SK-N-SH treated with all-trans-retinoic acid at 6 μM for 48 hours (cell line): ENCODE data around the gene TNFRSF1B.

Source experiments
- ARNTL ChIP-seq: fragments of 450-650 bp; formaldehyde crosslinking; IDR thresholded peaks from 2 replicates; pipeline ENCODE4 v1.5.0; 2020; ENCODE audit warnings: low read depth, mild to moderate bottlenecking, moderate library complexity, borderline replicate concordance
- TCF4 ChIP-seq: fragments of 250-450 bp; sonication (Bioruptor Pico); IDR thresholded peaks from 2 replicates; pipeline ENCODE4 v1.8.0; 2021; ENCODE audit warnings: mild to moderate bottlenecking, moderate library complexity, borderline replicate concordance
- ZFP3 ChIP-seq: fragments of 250-450 bp; sonication (Bioruptor Pico); IDR thresholded peaks from 2 replicates; pipeline ENCODE4 v1.5.0; 2020; ENCODE audit warnings: mild to moderate bottlenecking, moderate library complexity
- ZFP30 ChIP-seq: fragments of 450-650 bp; formaldehyde crosslinking; IDR thresholded peaks from 2 replicates; pipeline ENCODE4 v1.5.0; 2022; ENCODE audit warnings: mild to moderate bottlenecking, moderate library complexity
- ZNF8 ChIP-seq: fragments of 450-650 bp; formaldehyde crosslinking; IDR thresholded peaks from 2 replicates; pipeline ENCODE4 v1.5.0; 2020; ENCODE audit warnings: mild to moderate bottlenecking, moderate library complexity
- TF ChIP-seq, protein P1 (sequence below): fragments of 250-450 bp; sonication (Bioruptor Pico); IDR thresholded peaks from 2 replicates; pipeline ENCODE4 v1.5.1; 2020; ENCODE audit warnings: low read depth, mild to moderate bottlenecking, moderate library complexity
- TF ChIP-seq, protein P2 (sequence below): fragments of 250-450 bp; sonication (Bioruptor Pico); IDR thresholded peaks from 2 replicates; pipeline ENCODE4 v1.8.0; 2020; ENCODE audit warnings: mild to moderate bottlenecking, moderate library complexity, borderline replicate concordance
- TF ChIP-seq, protein P3 (sequence below): fragments of 250-450 bp; sonication (Bioruptor Pico); IDR thresholded peaks from 2 replicates; pipeline ENCODE4 v1.5.0; 2020; ENCODE audit warnings: mild to moderate bottlenecking, moderate library complexity

DNA sequence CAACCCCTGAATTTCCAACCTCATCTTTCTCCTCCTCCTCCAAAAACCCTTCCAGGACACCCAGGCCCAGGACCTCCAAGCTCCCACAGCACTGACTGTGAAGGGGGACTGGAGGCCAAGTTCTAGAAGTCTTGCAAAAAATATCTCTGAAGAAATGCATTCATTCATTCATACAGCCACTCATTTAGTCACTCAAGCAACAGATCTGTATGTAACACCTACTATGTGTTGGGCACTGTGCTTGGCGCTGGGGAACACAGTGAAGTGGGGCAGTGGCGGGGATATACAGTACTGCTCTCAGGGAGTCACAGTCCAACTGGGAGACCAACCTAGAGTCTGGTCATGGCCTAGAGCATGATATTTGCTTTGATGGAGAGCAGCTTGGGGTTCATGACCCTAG is 15.3 kb upstream of the TNFRSF1B start:
- TF ChIP-seq ARNTL (CRISPR knock-in tag) (no peak), ZFP3 (CRISPR knock-in tag) (no peak), ZFP30 (CRISPR knock-in tag) (no peak), TCF4 (CRISPR knock-in tag) (no peak), ZNF8 (no peak)
- TF ChIP-seq, protein P1, sequence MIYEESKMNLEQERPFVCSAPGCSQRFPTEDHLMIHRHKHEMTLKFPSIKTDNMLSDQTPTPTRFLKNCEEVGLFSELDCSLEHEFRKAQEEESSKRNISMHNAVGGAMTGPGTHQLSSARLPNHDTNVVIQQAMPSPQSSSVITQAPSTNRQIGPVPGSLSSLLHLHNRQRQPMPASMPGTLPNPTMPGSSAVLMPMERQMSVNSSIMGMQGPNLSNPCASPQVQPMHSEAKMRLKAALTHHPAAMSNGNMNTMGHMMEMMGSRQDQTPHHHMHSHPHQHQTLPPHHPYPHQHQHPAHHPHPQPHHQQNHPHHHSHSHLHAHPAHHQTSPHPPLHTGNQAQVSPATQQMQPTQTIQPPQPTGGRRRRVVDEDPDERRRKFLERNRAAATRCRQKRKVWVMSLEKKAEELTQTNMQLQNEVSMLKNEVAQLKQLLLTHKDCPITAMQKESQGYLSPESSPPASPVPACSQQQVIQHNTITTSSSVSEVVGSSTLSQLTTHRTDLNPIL (CRISPR knock-in tag) = no peak
- TF ChIP-seq, protein P2, sequence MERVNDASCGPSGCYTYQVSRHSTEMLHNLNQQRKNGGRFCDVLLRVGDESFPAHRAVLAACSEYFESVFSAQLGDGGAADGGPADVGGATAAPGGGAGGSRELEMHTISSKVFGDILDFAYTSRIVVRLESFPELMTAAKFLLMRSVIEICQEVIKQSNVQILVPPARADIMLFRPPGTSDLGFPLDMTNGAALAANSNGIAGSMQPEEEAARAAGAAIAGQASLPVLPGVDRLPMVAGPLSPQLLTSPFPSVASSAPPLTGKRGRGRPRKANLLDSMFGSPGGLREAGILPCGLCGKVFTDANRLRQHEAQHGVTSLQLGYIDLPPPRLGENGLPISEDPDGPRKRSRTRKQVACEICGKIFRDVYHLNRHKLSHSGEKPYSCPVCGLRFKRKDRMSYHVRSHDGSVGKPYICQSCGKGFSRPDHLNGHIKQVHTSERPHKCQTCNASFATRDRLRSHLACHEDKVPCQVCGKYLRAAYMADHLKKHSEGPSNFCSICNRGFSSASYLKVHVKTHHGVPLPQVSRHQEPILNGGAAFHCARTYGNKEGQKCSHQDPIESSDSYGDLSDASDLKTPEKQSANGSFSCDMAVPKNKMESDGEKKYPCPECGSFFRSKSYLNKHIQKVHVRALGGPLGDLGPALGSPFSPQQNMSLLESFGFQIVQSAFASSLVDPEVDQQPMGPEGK (CRISPR knock-in tag) = no peak
- TF ChIP-seq, protein P3, sequence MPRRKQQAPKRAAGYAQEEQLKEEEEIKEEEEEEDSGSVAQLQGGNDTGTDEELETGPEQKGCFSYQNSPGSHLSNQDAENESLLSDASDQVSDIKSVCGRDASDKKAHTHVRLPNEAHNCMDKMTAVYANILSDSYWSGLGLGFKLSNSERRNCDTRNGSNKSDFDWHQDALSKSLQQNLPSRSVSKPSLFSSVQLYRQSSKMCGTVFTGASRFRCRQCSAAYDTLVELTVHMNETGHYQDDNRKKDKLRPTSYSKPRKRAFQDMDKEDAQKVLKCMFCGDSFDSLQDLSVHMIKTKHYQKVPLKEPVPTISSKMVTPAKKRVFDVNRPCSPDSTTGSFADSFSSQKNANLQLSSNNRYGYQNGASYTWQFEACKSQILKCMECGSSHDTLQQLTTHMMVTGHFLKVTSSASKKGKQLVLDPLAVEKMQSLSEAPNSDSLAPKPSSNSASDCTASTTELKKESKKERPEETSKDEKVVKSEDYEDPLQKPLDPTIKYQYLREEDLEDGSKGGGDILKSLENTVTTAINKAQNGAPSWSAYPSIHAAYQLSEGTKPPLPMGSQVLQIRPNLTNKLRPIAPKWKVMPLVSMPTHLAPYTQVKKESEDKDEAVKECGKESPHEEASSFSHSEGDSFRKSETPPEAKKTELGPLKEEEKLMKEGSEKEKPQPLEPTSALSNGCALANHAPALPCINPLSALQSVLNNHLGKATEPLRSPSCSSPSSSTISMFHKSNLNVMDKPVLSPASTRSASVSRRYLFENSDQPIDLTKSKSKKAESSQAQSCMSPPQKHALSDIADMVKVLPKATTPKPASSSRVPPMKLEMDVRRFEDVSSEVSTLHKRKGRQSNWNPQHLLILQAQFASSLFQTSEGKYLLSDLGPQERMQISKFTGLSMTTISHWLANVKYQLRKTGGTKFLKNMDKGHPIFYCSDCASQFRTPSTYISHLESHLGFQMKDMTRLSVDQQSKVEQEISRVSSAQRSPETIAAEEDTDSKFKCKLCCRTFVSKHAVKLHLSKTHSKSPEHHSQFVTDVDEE (CRISPR knock-in tag) = no peak
